HepG2 (cell line): ENCODE data around the gene DNMT3A.

Experiments used
- EZH2 ChIP-seq: conservative IDR thresholded peaks from 2 replicates; pipeline ENCODE4 v1.6.1; 2012; ENCODE audit warnings: mild to moderate bottlenecking, low read depth, low read length, moderate library complexity
- MYC ChIP-seq: sonication (generic); formaldehyde crosslinking; IDR thresholded peaks from 2 replicates; pipeline ENCODE4 v1.9.0; 2021; ENCODE audit warnings: missing genetic modification reagents, borderline replicate concordance
- NBN ChIP-seq: fragments of 450-650 bp; conservative IDR thresholded peaks from 2 replicates; pipeline ENCODE4 v1.6.1; 2017
- POLR2A ChIP-seq, 2 experiments: IDR thresholded peaks; 2 replicates each; pipeline ENCODE4 v1.6.1; 2011; ENCODE audit warnings: low read depth in 2 of 2, low read length in 2 of 2, mild to moderate bottlenecking in 1 of 2, moderate library complexity in 1 of 2; ENCODE audit not compliant: insufficient read depth in 1 of 2
- POLR2AphosphoS5 ChIP-seq: IDR thresholded peaks from 2 replicates; pipeline ENCODE4 v1.6.1; 2012; ENCODE audit warnings: low read depth, low read length
- SMC3 ChIP-seq: IDR thresholded peaks from 2 replicates; pipeline ENCODE4 v1.6.1; 2011; ENCODE audit warnings: low read length, improper control_type of control experiment
- ZNF546 ChIP-seq: sonication (generic); formaldehyde crosslinking; conservative IDR thresholded peaks from 2 replicates; pipeline ENCODE4 v1.8.1; 2023; ENCODE audit warnings: mild to moderate bottlenecking, missing genetic modification reagents
- ZNF556 ChIP-seq: sonication (generic); formaldehyde crosslinking; IDR thresholded peaks from 2 replicates; pipeline ENCODE4 v1.4.0; 2020; ENCODE audit warnings: mild to moderate bottlenecking, missing genetic modification reagents, borderline replicate concordance
- TF ChIP-seq, protein P1 (sequence below), 2 experiments: sonication (generic) in 1 of 2; formaldehyde crosslinking in 1 of 2; IDR thresholded peaks; 2 replicates each; pipeline versions ENCODE4 v1.6.1 to v1.9.0; 2014 to 2022; ENCODE audit warnings: antibody characterized with exemption in 1 of 2, borderline replicate concordance in 1 of 2, inconsistent platforms in 1 of 2, low read depth in 1 of 2, missing genetic modification reagents in 1 of 2
- TF ChIP-seq, protein P2 (sequence below): sonication (generic); formaldehyde crosslinking; IDR thresholded peaks from 2 replicates; pipeline ENCODE4 v1.5.1; 2020; ENCODE audit warnings: mild to moderate bottlenecking, missing genetic modification reagents
- TF ChIP-seq, protein P3 (sequence below): sonication (generic); formaldehyde crosslinking; conservative IDR thresholded peaks from 2 replicates; pipeline ENCODE4 v1.8.0; 2022; ENCODE audit warnings: low read depth, missing genetic modification reagents
- TF ChIP-seq, protein P4 (sequence below): sonication (generic); formaldehyde crosslinking; IDR thresholded peaks from 2 replicates; pipeline ENCODE4 v1.9.0; 2021; ENCODE audit warnings: missing genetic modification reagents, borderline replicate concordance
- TF ChIP-seq, protein P5 (sequence below), 2 experiments: sonication (generic) in 1 of 2; formaldehyde crosslinking in 1 of 2; IDR thresholded peaks; 2 replicates each; pipeline versions ENCODE4 v1.5.1 to v1.6.1; 2011 to 2020; ENCODE audit warnings: borderline replicate concordance in 1 of 2, low read depth in 1 of 2, low read length in 1 of 2, mild to moderate bottlenecking in 1 of 2, missing genetic modification reagents in 1 of 2, moderate library complexity in 1 of 2
- TF ChIP-seq, protein P6 (sequence below): sonication (generic); formaldehyde crosslinking; IDR thresholded peaks from 2 replicates; pipeline ENCODE4 v1.4.0; 2020; ENCODE audit warnings: missing genetic modification reagents

DNA sequence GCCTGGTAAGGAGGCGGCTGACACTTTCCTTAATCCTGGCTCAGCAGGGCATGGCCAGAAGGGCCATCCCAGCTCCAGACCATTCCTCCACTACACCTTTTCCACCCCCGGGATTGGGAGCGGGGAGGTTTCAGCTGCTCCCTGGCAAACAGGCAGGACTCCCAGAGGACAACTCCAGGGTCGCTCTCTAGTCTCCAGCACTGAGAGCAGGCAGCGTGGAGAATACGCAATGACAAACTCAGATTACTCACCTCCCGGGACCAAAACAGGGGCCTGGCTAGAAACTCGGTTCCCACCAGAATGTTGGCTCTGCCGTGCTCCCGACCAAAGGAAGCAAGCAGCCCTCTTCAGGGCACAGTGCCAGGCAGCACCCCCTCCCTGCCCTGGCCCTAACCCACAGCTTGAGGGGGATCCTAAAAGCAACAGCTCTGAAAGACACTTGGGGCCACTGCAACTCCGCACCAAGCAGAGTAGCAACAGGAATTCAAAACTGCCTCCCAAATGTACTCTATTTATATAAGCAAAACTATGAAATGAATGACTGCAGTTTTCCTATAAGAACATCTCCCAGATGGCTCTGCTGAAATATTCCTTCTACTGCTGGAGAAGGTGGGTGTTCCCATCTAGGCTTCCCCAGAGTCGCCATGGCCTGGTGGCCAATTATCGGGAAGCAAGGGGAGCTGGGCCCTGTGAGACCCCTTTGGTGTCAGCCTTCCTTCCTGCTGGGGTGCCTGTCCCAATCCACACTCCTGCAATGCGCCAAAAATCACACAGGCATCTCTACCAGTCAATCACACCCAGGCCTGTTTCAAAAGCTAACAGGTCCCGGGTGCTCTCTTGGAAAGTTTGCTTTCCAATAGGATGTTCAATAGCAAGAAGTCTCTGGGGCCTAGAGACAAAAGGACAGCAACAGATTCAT is 112.2 kb downstream of the DNMT3A start:
- TF ChIP-seq, protein P1, sequence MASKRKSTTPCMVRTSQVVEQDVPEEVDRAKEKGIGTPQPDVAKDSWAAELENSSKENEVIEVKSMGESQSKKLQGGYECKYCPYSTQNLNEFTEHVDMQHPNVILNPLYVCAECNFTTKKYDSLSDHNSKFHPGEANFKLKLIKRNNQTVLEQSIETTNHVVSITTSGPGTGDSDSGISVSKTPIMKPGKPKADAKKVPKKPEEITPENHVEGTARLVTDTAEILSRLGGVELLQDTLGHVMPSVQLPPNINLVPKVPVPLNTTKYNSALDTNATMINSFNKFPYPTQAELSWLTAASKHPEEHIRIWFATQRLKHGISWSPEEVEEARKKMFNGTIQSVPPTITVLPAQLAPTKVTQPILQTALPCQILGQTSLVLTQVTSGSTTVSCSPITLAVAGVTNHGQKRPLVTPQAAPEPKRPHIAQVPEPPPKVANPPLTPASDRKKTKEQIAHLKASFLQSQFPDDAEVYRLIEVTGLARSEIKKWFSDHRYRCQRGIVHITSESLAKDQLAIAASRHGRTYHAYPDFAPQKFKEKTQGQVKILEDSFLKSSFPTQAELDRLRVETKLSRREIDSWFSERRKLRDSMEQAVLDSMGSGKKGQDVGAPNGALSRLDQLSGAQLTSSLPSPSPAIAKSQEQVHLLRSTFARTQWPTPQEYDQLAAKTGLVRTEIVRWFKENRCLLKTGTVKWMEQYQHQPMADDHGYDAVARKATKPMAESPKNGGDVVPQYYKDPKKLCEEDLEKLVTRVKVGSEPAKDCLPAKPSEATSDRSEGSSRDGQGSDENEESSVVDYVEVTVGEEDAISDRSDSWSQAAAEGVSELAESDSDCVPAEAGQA (IDR thresholded peaks at IDR 0.05; ENCODE audit: low read depth), result no peak
- TF ChIP-seq, protein P1 (CRISPR knock-in tag; IDR thresholded peaks at IDR 0.05; ENCODE audit: borderline replicate concordance), result no peak
- TF ChIP-seq MYC (CRISPR knock-in tag), result no peak
- TF ChIP-seq, protein P2, sequence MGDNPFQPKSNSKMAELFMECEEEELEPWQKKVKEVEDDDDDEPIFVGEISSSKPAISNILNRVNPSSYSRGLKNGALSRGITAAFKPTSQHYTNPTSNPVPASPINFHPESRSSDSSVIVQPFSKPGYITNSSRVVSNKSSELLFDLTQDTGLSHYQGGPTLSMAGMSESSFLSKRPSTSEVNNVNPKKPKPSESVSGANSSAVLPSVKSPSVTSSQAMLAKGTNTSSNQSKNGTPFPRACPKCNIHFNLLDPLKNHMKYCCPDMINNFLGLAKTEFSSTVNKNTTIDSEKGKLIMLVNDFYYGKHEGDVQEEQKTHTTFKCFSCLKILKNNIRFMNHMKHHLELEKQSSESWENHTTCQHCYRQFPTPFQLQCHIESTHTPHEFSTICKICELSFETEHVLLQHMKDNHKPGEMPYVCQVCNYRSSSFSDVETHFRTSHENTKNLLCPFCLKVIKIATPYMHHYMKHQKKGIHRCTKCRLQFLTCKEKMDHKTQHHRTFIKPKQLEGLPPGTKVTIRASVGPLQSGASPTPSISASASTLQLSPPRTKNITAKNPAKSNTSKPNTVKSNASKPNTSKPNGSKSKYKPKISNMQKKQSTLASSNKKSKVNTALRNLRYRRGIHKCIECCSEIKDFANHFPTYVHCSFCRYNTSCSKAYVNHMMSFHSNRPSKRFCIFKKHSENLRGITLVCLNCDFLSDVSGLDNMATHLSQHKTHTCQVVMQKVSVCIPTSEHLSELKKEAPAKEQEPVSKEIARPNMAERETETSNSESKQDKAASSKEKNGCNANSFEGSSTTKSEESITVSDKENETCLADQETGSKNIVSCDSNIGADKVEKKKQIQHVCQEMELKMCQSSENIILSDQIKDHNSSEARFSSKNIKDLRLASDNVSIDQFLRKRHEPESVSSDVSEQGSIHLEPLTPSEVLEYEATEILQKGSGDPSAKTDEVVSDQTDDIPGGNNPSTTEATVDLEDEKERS (CRISPR knock-in tag), result no peak
- TF ChIP-seq ZNF556 (CRISPR knock-in tag), result no peak
- TF ChIP-seq, protein P3, sequence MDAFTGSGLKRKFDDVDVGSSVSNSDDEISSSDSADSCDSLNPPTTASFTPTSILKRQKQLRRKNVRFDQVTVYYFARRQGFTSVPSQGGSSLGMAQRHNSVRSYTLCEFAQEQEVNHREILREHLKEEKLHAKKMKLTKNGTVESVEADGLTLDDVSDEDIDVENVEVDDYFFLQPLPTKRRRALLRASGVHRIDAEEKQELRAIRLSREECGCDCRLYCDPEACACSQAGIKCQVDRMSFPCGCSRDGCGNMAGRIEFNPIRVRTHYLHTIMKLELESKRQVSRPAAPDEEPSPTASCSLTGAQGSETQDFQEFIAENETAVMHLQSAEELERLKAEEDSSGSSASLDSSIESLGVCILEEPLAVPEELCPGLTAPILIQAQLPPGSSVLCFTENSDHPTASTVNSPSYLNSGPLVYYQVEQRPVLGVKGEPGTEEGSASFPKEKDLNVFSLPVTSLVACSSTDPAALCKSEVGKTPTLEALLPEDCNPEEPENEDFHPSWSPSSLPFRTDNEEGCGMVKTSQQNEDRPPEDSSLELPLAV (CRISPR knock-in tag), result no peak
- TF ChIP-seq, protein P4, sequence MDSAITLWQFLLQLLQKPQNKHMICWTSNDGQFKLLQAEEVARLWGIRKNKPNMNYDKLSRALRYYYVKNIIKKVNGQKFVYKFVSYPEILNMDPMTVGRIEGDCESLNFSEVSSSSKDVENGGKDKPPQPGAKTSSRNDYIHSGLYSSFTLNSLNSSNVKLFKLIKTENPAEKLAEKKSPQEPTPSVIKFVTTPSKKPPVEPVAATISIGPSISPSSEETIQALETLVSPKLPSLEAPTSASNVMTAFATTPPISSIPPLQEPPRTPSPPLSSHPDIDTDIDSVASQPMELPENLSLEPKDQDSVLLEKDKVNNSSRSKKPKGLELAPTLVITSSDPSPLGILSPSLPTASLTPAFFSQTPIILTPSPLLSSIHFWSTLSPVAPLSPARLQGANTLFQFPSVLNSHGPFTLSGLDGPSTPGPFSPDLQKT (CRISPR knock-in tag), result no peak
- no peak for TF ChIP-seq ZNF546 (CRISPR knock-in tag)
- no peak for TF ChIP-seq EZH2
- TF ChIP-seq, protein P5, sequence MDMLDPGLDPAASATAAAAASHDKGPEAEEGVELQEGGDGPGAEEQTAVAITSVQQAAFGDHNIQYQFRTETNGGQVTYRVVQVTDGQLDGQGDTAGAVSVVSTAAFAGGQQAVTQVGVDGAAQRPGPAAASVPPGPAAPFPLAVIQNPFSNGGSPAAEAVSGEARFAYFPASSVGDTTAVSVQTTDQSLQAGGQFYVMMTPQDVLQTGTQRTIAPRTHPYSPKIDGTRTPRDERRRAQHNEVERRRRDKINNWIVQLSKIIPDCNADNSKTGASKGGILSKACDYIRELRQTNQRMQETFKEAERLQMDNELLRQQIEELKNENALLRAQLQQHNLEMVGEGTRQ (IDR thresholded peaks at IDR 0.05; ENCODE audit: low read depth, low read length), result no peak
- TF ChIP-seq, protein P5 (CRISPR knock-in tag; IDR thresholded peaks at IDR 0.05; ENCODE audit: borderline replicate concordance), result no peak
- TF ChIP-seq SMC3, result no peak
- TF ChIP-seq POLR2AphosphoS5, result no peak
- TF ChIP-seq, protein P6, sequence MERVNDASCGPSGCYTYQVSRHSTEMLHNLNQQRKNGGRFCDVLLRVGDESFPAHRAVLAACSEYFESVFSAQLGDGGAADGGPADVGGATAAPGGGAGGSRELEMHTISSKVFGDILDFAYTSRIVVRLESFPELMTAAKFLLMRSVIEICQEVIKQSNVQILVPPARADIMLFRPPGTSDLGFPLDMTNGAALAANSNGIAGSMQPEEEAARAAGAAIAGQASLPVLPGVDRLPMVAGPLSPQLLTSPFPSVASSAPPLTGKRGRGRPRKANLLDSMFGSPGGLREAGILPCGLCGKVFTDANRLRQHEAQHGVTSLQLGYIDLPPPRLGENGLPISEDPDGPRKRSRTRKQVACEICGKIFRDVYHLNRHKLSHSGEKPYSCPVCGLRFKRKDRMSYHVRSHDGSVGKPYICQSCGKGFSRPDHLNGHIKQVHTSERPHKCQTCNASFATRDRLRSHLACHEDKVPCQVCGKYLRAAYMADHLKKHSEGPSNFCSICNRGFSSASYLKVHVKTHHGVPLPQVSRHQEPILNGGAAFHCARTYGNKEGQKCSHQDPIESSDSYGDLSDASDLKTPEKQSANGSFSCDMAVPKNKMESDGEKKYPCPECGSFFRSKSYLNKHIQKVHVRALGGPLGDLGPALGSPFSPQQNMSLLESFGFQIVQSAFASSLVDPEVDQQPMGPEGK, result no peak
- TF ChIP-seq POLR2A (IDR thresholded peaks at IDR 0.05; ENCODE audit: insufficient read depth in 1 of 2, low read depth in 2 of 2, low read length in 2 of 2), result no peak
- TF ChIP-seq NBN, result no peak
